IPS-18c (cell line): ENCODE results near the gene INSYN2A.

ENCODE experiments used
- H3K4me3 ChIP-seq: 2 replicates; pipeline ENCODE4 v1.7.0; 2013; ENCODE audit warnings: low read depth, mild to moderate bottlenecking, low read length, moderate library complexity; ENCODE audit not compliant: insufficient read depth
- H3K9me3 ChIP-seq: one replicate; pipeline ENCODE4 v1.6.1; 2013; ENCODE audit warnings: mild to moderate bottlenecking, low read length, moderate library complexity; ENCODE audit not compliant: control insufficient read depth, insufficient read depth

Gene INSYN2A

GRCh38 chr10:127200646-127201045 lies 4.3 kb upstream of the INSYN2A start:
- no peak overlapping the region for H3K4me3 ChIP-seq
- H3K9me3 ChIP-seq, result no peaks in the 10 kb centered on the region

- H3K9me3 ChIP-seq, result no peaks in the 10 kb centered on the region
- no peak overlapping the region for H3K4me3 ChIP-seq
Observed at GRCh38 chr10:127198721-127199120, 2.3 kb upstream of the INSYN2A start.

DNA sequence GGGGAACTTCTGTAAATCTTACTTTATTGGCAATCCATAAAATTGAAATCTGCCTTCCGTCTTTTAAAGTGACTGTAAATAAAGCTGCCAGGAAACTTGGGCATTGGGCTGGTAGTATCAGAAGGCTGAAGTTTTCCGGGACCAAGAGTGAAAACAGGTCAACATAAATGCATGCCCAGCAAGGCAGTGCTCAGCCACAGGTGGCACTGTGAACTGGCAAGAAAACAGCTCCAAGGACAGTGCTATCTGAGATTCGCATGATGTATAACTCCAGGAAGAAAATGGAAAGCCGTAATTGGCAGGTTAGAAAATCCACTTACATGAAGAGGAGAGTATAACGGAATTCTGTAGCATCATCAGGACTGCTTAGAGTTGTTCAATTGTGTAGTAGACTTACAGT lies 1.9 kb upstream of the INSYN2A start:
- H3K9me3 ChIP-seq, result no peaks in the 10 kb centered on the region
- no peak overlapping the region for H3K4me3 ChIP-seq

- Histone ChIP-seq H3K9me3 (no peaks in the 10 kb centered on the region), H3K4me3 (peak overlapping the region; percentile 44)
Observed at GRCh38 chr10:127197154-127197432, 702 bp upstream of the INSYN2A start.

DNA sequence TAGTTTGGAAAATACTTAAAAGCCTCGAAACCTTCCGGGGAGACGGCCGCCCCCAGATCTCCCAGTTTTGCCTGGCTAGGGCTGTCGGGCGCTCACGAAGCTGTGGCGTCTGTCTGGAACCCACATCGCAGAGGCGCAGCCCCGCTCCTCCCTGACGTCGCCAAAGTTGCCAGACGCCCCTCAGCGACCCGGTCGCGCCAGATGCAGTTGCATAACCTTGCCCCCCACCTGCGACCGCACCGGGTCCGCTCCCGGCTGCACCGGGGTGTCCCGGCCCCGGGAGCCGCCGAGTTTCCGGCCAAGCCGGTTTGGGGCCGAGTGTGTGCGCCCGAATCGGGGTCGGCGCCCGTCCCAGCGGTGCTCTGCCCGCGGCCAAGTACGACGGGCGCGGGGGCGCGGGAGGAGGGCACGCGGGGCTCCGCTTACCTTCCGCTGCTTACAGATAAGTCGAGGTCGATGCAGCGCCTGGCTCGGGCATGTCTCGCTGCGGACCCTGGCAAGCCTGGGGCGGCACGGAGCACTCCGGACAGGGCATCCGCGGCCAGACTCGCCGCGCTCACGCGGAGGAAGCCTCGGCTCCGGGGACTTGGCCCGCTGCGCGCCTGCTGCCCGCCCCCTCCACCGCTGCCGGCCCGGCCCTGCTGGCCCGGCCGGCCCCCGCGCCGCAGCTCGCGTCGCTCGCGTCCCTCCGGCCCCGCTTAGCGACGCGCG lies 665 bp downstream of the INSYN2A start:
- no peaks in the 10 kb centered on the region for H3K9me3 ChIP-seq
- H3K4me3 ChIP-seq, result peak overlapping the region; percentile 53

GRCh38 chr10:127195041-127195506 lies 1.3 kb downstream of the INSYN2A start:
- Histone ChIP-seq H3K4me3 (peak overlapping the region; percentile 53), H3K9me3 (no peaks in the 10 kb centered on the region)

DNA sequence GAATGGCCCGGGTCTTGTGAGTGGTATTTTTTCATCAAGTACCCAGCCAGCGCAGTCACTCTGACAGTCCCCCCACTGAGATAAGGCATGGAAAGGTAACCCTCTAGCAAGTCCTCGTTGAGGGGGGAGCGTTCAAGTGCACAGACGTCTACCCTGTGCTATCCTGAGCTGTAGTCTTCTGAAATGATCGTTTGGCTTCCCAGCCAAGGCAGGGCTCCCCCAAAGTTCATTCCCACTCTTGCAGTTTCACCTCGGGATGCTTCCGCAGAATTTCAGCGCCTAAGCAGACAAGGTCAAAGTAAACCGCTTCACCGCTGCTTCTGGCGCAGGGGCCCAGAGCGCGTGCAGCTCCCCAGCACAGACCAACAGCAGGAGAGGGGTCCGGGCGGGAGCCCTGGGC lies 1.8 kb downstream of the INSYN2A start:
- no peak overlapping the region for H3K4me3 ChIP-seq
- no peaks in the 10 kb centered on the region for H3K9me3 ChIP-seq

DNA sequence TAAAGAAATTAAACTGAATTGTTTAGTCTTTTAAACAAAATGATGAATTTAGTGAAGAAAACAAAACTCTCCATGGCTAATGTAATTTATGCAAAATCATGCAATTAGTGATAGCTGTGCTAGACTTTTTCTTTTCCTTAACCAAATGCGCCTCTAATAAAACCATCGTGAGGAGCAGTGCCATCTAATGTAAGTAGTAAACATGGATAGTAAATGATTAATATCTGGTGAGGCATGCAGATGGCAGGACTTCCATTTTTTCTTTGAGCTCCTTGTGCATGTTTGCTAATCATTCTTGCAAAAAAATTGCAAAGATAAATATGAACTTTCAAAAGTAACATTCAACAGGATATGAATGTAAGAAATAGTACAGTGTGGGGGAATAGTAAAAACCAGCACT lies 2.3 kb downstream of the INSYN2A start:
- H3K9me3 ChIP-seq, result no peaks in the 10 kb centered on the region
- H3K4me3 ChIP-seq, result no peak overlapping the region

DNA sequence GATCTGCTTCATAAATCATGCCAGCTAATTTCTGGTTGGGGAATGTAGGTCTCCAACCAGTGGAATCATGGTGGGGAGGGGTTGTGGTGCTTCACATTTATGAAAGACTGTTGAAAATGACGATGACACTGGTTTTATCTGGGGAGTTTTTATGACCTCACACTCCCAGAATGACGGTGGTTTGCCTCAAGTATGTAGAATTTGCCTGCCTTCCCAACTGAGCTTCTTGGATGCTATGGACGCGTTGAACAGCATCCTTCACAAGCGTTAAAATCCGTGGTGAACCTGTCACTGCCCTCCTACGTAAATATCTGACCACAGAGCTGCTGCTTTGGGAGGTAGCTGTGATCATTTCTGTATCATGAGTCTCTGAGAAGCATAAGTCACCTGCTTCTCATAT lies 3.3 kb downstream of the INSYN2A start:
- H3K4me3 ChIP-seq, result no peak overlapping the region
- H3K9me3 ChIP-seq, result no peaks in the 10 kb centered on the region

GRCh38 chr10:127190427-127190826 lies 6.0 kb downstream of the INSYN2A start:
- Histone ChIP-seq H3K4me3 (no peak overlapping the region), H3K9me3 (no peaks in the 10 kb centered on the region)

DNA sequence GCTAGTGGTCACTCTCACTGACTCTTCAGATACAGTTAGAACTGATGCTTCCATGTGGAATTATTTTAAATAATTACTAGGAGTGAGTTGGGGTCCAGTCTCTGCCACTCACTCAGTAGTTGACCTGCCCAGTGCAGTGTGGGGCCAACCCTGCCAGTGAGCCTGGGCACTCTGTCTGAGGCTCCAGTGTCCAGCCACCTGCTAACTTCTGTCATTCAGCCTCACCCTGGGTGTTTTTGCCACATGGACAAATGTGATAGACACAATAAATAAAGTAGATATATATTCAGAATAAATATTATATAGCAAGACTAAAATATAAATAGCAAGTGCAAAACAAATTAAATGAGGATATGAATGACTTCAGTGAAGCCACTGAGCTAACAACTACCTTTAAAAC lies 7.2 kb downstream of the INSYN2A start:
- no peaks in the 10 kb centered on the region for H3K9me3 ChIP-seq

GRCh38 chr10:127186813-127187212 lies 9.6 kb downstream of the INSYN2A start:
- no peaks in the 10 kb centered on the region for H3K9me3 ChIP-seq
- H3K4me3 ChIP-seq, result no peak overlapping the region

More for the DNA sequence above, 7.2 kb downstream of the INSYN2A start:
- no peak overlapping the region for H3K4me3 ChIP-seq

DNA sequence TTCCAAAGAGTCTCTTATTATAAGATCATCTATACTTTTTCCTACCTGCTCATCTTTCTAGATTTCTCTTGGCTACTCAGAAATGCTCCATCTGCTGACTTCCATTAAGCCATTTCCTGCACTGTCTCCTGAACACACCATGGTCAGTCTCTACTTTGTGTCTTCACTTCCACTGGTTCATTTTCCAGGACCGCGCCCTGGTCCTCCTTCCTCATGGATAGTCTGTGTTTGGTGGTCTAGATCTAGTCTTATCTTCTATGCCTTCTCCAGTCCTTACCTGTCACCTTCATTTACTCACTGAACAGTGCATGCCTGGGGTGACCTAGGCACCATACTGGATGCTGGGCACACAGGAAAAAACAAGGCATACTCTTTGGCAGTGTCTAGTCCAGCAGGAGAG lies 11.8 kb downstream of the INSYN2A start:
- Histone ChIP-seq H3K4me3 (no peak overlapping the region), H3K9me3 (no peaks in the 10 kb centered on the region)

GRCh38 chr10:127182161-127182560 lies 14.2 kb downstream of the INSYN2A start:
- H3K4me3 ChIP-seq, result no peak overlapping the region
- no peaks in the 10 kb centered on the region for H3K9me3 ChIP-seq

DNA sequence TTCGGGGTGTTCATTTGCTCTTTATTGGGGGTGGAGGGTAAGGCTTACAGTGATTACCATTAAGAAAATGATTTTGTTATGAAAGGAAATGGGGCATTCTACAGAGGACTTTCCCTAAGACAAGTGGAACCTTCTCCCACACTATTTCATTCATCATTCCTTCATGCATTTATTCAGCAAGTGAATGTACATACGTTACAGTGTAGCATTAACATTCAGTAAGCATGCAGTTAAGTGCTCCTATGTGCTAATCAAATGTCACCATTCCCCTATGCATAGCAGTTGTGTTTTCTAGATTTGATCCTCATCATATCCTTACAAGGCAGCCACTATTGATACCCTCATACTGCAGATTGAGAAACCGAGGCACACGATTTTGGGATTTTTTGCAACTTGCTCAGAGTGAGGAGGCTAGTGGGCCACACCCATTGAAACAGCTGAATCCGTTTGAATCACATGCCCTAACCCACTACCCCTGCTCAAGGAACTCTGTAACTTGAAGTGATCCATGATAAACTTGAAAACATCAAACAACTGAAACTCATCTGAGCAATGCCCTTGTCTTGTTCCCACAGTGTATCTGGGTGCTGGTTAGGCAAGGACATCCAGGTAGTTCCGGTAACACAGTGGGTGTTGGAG lies 16.7 kb downstream of the INSYN2A start:
- Histone ChIP-seq H3K9me3 (no peaks in the 10 kb centered on the region), H3K4me3 (no peak overlapping the region)

DNA sequence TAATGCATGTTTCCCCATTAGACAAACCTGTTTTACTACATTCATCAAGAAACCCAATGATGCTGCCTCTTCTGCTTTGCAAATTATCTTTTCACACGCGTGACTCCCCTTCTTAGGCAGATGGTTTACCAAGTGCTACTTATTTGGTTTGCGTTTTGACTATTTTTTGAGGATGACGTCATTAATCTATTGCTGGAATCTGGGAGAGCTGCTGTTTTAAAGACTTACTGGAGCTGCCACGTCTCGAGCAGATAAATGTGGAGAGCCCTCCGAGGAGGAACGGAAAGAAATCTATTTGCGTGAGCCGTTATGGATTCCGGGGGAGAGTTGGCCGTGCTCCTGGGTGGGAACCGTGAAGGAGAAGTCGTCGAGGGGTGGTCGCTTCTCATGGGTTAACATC lies 19.7 kb downstream of the INSYN2A start:
- Histone ChIP-seq H3K4me3 (no peak overlapping the region), H3K9me3 (no peaks in the 10 kb centered on the region)

DNA sequence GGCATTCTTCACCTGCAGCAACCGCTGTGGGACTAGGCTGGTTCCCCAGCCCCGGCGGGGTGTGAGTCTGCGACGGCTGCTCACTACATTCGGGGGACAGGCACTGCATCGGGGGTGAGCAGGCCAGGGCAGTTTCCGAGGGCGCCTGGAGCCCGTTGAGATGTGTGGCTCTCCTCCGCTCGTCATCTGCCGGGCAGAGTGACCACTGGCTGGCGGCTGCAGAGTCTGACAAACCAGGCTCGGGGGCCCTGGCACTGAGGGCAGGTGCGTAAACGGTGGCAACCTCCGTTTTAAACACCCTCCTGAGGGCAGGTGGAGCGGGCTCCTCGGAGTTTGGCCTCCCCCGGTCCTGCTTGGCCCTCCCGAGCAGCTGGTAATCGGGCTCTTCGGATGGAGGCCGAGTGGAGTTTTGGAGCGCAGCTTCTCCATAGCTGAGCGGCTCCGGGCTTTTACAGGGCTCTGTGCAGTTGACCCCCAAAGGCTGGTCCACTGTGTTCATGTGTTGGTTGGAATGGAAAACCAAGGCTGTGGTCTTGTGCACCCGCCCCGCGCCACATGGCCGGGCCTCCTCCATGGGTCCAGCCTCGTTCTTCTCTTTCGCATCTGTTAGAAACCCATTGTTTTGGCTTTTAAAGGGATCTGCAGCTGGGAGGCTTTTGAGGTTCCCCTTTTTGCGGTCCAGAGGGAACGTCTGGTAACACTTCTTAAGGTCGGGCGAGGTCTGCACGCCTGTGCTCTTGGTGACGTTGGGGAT lies 20.9 kb downstream of the INSYN2A start:
- H3K9me3 ChIP-seq, result no peaks in the 10 kb centered on the region
- H3K4me3 ChIP-seq, result no peak overlapping the region

DNA sequence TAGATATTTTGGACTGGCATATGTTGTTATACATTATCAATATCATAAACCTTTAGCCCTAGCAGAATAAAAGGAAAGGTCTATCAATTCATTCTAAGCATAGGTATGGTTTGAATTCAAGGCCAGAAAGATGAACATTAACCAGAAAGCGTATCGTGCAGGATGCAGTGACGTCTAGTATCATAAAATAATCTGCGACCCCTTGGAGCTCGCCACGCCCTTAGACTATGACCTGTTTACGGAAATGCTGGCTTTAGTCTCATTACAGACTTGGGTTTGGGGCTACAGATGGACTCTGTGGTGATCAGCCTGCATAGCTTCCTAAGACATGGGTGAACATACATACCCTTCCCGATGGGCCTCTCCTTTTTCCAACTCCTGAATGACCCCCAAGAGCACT lies 21.5 kb downstream of the INSYN2A start:
- no peaks in the 10 kb centered on the region for H3K9me3 ChIP-seq
- H3K4me3 ChIP-seq, result no peak overlapping the region
